Measurements from ENCODE around the gene SEMA6D.

DNA sequence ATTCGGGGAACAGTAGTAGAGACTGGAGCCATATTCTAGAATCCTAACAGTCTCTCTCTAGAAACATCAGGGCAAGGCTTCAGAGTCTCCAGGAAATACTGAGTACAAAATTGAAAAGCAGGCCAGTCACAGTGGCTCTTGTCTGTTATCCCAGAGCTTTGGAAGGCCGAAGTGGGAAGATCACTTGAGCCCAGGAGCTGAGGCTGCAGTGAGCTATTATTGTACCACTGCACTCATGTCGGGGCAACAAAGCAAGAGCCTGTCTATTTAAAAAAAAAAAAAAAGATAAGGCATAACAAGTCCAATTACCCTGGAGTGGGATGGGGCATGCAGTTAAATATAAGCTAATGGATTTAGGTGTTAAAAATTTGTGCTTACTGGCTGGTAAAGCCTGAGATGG is 79.0 kb downstream of the SEMA6D start:
- TF ChIP-seq, protein P1, sequence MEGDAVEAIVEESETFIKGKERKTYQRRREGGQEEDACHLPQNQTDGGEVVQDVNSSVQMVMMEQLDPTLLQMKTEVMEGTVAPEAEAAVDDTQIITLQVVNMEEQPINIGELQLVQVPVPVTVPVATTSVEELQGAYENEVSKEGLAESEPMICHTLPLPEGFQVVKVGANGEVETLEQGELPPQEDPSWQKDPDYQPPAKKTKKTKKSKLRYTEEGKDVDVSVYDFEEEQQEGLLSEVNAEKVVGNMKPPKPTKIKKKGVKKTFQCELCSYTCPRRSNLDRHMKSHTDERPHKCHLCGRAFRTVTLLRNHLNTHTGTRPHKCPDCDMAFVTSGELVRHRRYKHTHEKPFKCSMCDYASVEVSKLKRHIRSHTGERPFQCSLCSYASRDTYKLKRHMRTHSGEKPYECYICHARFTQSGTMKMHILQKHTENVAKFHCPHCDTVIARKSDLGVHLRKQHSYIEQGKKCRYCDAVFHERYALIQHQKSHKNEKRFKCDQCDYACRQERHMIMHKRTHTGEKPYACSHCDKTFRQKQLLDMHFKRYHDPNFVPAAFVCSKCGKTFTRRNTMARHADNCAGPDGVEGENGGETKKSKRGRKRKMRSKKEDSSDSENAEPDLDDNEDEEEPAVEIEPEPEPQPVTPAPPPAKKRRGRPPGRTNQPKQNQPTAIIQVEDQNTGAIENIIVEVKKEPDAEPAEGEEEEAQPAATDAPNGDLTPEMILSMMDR (conservative IDR thresholded peaks at IDR 0.05): no peak
- TF ChIP-seq ZFX (IDR thresholded peaks at IDR 0.05): no peak

Measured in C4-2B (cell line).